Measurements from ENCODE around the gene UBE2G1.

The UBE2G1 gene

DNA sequence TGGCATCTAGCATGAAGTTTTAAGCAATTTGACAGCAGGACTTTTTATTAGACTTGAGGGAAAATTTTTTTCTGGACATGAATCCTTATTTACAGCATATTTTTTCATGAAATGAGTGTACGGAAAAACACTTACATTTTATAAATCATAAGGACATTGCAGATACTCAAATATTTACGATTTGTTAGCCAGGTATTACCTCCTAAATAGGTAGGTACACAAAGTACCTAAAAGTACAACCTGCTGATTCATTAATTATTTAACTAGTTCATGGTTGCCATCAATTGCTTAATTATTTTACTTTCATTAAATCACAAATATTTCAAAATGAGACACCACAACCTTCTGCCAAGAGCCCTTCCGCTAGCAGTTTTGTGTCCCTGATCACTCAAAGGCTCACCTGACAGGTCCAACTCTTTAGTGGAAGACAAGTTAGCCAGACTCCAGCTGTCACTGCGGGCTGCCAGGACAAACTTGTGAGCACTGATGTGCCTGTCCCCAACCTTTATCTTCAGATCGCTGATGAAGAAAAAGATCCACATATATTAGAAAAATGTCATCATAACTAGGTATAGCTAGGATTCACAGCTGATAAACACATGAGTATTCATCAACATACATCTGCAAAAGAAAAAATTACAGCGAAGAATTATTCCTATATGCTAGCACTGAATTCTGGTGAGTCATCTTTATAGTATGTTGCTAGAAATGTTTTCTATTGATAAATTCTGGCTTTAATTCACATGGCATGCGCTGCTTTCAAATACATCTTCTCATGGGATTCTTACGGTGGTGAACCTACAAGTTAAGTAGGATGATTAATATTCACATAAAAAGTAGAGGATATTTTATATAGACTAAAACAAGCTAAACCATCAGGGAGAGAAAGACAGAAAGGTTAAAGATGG is 130.8 kb downstream of the UBE2G1 start:
- H3K4me2 ChIP-seq (ENCODE audit: insufficient read depth, low read length): no peak overlapping the region
- H3K79me2 ChIP-seq (ENCODE audit: insufficient read depth, low read length): peaks cover 6% of the 10 kb centered on the region
- no peaks in the 10 kb centered on the region; the same call in 1 of the 2 replicates for H4K20me1 ChIP-seq (ENCODE audit: insufficient read depth, low read length)
- DNase-seq (no peak), ATAC-seq (ENCODE audit: insufficient read depth, low read depth) (no peak)
- H2AFZ ChIP-seq (ENCODE audit: low read depth, low read length): no peak overlapping the region
- H3K9ac ChIP-seq (ENCODE audit: low read depth, low read length): no peak overlapping the region
- no peak overlapping the region for H3K27ac ChIP-seq (ENCODE audit: low read length)
- no peak overlapping the region for H3K4me3 ChIP-seq (ENCODE audit: low read depth in 1 of 2, low read length in 2 of 2)
- H3K9me3 ChIP-seq (ENCODE audit: insufficient read depth, low read length, severe bottlenecking): no peaks in the 10 kb centered on the region
- no peaks in the 10 kb centered on the region for H3K4me1 ChIP-seq (ENCODE audit: insufficient read depth, low read length)
- peaks cover 81% of the 10 kb centered on the region for H3K36me3 ChIP-seq (ENCODE audit: insufficient read depth, low read length)
- no peak for TF ChIP-seq EZH2 (IDR thresholded peaks at IDR 0.05; ENCODE audit: borderline replicate concordance, low read depth, low read length, severe bottlenecking)
- TF ChIP-seq, protein P1, sequence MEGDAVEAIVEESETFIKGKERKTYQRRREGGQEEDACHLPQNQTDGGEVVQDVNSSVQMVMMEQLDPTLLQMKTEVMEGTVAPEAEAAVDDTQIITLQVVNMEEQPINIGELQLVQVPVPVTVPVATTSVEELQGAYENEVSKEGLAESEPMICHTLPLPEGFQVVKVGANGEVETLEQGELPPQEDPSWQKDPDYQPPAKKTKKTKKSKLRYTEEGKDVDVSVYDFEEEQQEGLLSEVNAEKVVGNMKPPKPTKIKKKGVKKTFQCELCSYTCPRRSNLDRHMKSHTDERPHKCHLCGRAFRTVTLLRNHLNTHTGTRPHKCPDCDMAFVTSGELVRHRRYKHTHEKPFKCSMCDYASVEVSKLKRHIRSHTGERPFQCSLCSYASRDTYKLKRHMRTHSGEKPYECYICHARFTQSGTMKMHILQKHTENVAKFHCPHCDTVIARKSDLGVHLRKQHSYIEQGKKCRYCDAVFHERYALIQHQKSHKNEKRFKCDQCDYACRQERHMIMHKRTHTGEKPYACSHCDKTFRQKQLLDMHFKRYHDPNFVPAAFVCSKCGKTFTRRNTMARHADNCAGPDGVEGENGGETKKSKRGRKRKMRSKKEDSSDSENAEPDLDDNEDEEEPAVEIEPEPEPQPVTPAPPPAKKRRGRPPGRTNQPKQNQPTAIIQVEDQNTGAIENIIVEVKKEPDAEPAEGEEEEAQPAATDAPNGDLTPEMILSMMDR (IDR thresholded peaks at IDR 0.05; ENCODE audit: borderline replicate concordance, extremely low read depth, low read length, poor library complexity, severe bottlenecking): no peak
- no peaks in the 10 kb centered on the region for H3K27me3 ChIP-seq (ENCODE audit: insufficient read depth, low read length, poor library complexity)

DNA sequence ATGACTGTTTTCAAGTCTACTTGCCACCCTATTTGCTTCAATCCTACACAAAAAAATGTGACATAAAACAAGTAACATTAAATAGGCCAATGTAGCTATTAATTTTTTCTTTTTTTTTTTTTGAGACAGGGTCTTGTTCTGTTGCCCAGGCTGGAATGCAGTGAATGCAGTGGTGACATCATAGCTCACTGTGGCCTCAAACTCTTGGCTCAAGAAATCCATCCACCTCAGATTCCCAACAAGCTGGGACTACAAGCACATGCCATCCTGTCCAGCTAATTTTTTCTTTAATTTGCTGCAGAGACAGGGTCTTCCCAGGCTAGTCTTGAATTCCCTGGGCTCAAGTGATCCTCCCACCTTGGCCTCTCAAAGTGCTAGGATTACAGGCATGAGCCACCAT is 132.1 kb downstream of the UBE2G1 start:
- ATAC-seq (ENCODE audit: insufficient read depth, low read depth) (no peak), DNase-seq (no peak)
- Histone ChIP-seq H3K9me3 (ENCODE audit: insufficient read depth, low read length, severe bottlenecking) (no peaks in the 10 kb centered on the region), H3K36me3 (ENCODE audit: insufficient read depth, low read length) (peaks cover 81% of the 10 kb centered on the region), H3K4me2 (ENCODE audit: insufficient read depth, low read length) (no peak overlapping the region), H4K20me1 (ENCODE audit: insufficient read depth, low read length) (no peaks in the 10 kb centered on the region; the same call in 1 of the 2 replicates), H2AFZ (ENCODE audit: low read depth, low read length) (no peak overlapping the region), H3K27ac (ENCODE audit: low read length) (no peak overlapping the region), H3K27me3 (ENCODE audit: insufficient read depth, low read length, poor library complexity) (no peaks in the 10 kb centered on the region), H3K4me3 (ENCODE audit: low read depth in 1 of 2, low read length in 2 of 2) (no peak overlapping the region), H3K9ac (ENCODE audit: low read depth, low read length) (no peak overlapping the region), H3K79me2 (ENCODE audit: insufficient read depth, low read length) (no peaks in the 10 kb centered on the region; the same call in none of the 2 replicates), H3K4me1 (ENCODE audit: insufficient read depth, low read length) (no peaks in the 10 kb centered on the region)
- TF ChIP-seq EZH2 (IDR thresholded peaks at IDR 0.05; ENCODE audit: borderline replicate concordance, low read depth, low read length, severe bottlenecking): no peak
- TF ChIP-seq, protein P1 (IDR thresholded peaks at IDR 0.05; ENCODE audit: borderline replicate concordance, extremely low read depth, low read length, poor library complexity, severe bottlenecking): no peak

DNA sequence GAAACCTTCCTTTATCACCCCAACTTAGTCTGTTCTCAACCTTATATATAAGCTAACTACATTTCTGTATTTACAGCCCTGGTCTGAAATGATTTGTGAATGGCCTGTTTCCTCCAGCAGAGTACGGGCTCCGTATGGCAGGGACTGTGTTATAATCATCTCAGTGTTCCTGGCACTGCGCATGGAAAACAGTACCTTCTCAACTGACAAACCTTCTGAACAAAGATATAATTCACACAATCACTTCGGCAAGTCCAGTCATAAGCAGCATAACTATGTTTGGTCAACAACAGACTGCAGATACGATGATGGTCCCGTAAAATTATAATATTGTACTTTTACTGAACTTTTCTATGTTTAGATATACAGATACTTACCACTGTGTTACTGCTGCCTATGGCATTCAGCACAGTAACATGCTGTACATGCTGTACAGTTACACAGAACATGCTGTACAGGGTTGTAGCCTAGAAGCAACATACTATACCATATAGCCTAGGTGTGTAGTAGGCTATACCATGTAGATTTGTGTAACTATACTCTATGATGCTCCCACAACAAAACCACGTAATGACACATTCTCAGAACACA is 132.7 kb downstream of the UBE2G1 start:
- Histone ChIP-seq H4K20me1 (ENCODE audit: insufficient read depth, low read length) (no peaks in the 10 kb centered on the region; the same call in 1 of the 2 replicates), H3K4me1 (ENCODE audit: insufficient read depth, low read length) (no peaks in the 10 kb centered on the region), H2AFZ (ENCODE audit: low read depth, low read length) (no peak overlapping the region), H3K4me2 (ENCODE audit: insufficient read depth, low read length) (no peak overlapping the region), H3K79me2 (ENCODE audit: insufficient read depth, low read length) (no peaks in the 10 kb centered on the region; the same call in none of the 2 replicates), H3K36me3 (ENCODE audit: insufficient read depth, low read length) (peaks cover 75% of the 10 kb centered on the region), H3K4me3 (ENCODE audit: low read depth in 1 of 2, low read length in 2 of 2) (no peak overlapping the region), H3K27me3 (ENCODE audit: insufficient read depth, low read length, poor library complexity) (no peaks in the 10 kb centered on the region), H3K9ac (ENCODE audit: low read depth, low read length) (no peak overlapping the region), H3K9me3 (ENCODE audit: insufficient read depth, low read length, severe bottlenecking) (no peaks in the 10 kb centered on the region), H3K27ac (ENCODE audit: low read length) (no peak overlapping the region)
- no peak for DNase-seq
- no peak for ATAC-seq (ENCODE audit: insufficient read depth, low read depth)
- TF ChIP-seq, protein P1 (IDR thresholded peaks at IDR 0.05; ENCODE audit: borderline replicate concordance, extremely low read depth, low read length, poor library complexity, severe bottlenecking): no peak
- no peak for TF ChIP-seq EZH2 (IDR thresholded peaks at IDR 0.05; ENCODE audit: borderline replicate concordance, low read depth, low read length, severe bottlenecking)

All from DND-41 (cell line).